ENCODE results near the gene PARD6B. TPM values are rescaled to one million over a fixed set of nuclear protein-coding genes. Genes with fewer than 3 reads are reported as not detected.

PARD6B gene
- total and polyA plus RNA-seq, 2 of the 13 experiments (the other 11 are each of a cell fraction or from before 2014, with no cell fraction given): 6.9 to 22.2 TPM

GRCh38 chr20:50734730-50735679 is 3.6 kb downstream of the PARD6B start (continued):
- TF ChIP-seq POLR2G (IDR thresholded peaks at IDR 0.05; ENCODE audit: low read depth, low read length) (no peak), NFE2L2 (IDR thresholded peaks at IDR 0.05; ENCODE audit: low read length) (no peak), NCOA2 (CRISPR knock-in tag; IDR thresholded peaks at IDR 0.05) (0 out of 2 replicates have a peak, but pooled peaks have one; percentile 13), SALL1 (CRISPR knock-in tag; IDR thresholded peaks at IDR 0.05) (peak; percentile 52; the same call in 1 of the 2 replicates), ZIK1 (CRISPR knock-in tag; IDR thresholded peaks at IDR 0.05; ENCODE audit: borderline replicate concordance, low read depth) (no peak), SNAPC2 (CRISPR knock-in tag; IDR thresholded peaks at IDR 0.05) (no peak), PRPF4 (IDR thresholded peaks at IDR 0.05; ENCODE audit: low read depth, low read length, poor library complexity, severe bottlenecking) (no peak), ZNF704 (CRISPR knock-in tag; IDR thresholded peaks at IDR 0.05; ENCODE audit: borderline replicate concordance) (no peak), RFXAP (CRISPR knock-in tag; IDR thresholded peaks at IDR 0.05; ENCODE audit: borderline replicate concordance) (no peak), ZNF629 (CRISPR knock-in tag; conservative IDR thresholded peaks at IDR 0.05) (no peak), FOXC1 (CRISPR knock-in tag; IDR thresholded peaks at IDR 0.05; ENCODE audit: borderline replicate concordance) (no peak), ZNF761 (CRISPR knock-in tag; conservative IDR thresholded peaks at IDR 0.05) (no peak), GTF3A (CRISPR knock-in tag; conservative IDR thresholded peaks at IDR 0.05) (no peak), ZNF674 (CRISPR knock-in tag; IDR thresholded peaks at IDR 0.05; ENCODE audit: low read depth) (no peak), ZNF687 (CRISPR knock-in tag; IDR thresholded peaks at IDR 0.05) (peak; percentile 11; the same call in 1 of the 2 replicates), MLLT10 (CRISPR knock-in tag; IDR thresholded peaks at IDR 0.05) (no peak), ZNF574 (CRISPR knock-in tag; IDR thresholded peaks at IDR 0.05) (no peak), SATB2 (CRISPR knock-in tag; IDR thresholded peaks at IDR 0.05) (no peak), ZBTB14 (CRISPR knock-in tag; IDR thresholded peaks at IDR 0.05) (0 out of 2 replicates have a peak, but pooled peaks have one; percentile 34), ZNF207 (IDR thresholded peaks at IDR 0.05; ENCODE audit: borderline replicate concordance) (no peak)

Measured in HepG2 (cell line).